Uterus (tissue), 4 donors: ENCODE results near the gene ICA1L. TPM values are rescaled to one million over a fixed set of nuclear protein-coding genes. Genes with fewer than 3 reads are reported as not detected.
"Not testable (repeated sequence)": the region's sequence is repeated elsewhere in the genome, so short reads cannot be mapped to it uniquely, and the experiment has no call there.

Source experiments
- DNase-seq, 2 donors: peaks; one replicate each; pipeline ENCODE4 v3.0.0-alpha.2; 2019 to 2020
- H3K27ac ChIP-seq, 2 donors: fragments of 200-600 bp; sonication (generic); 1 replicate in 1 of 2; 2 replicates in 1 of 2; pipeline ENCODE4 v1.5.1; 2016 to 2018
- H3K27me3 ChIP-seq, 2 donors: fragments of 200-600 bp; sonication (generic); one replicate each; pipeline ENCODE4 v1.5.1; 2018 to 2019; ENCODE audit warnings: control low read depth in 1 of 2
- H3K36me3 ChIP-seq, 2 donors: fragments of 200-600 bp; sonication (generic); one replicate each; pipeline ENCODE4 v1.5.1; 2019; ENCODE audit warnings: control low read depth in 1 of 2
- H3K4me1 ChIP-seq, 2 donors: fragments of 200-600 bp; sonication (generic); one replicate each; pipeline ENCODE4 v1.5.1; 2018 to 2019; ENCODE audit warnings: control low read depth in 1 of 2
- H3K4me3 ChIP-seq, 2 donors: fragments of 200-600 bp; sonication (generic); 1 replicate in 1 of 2; 2 replicates in 1 of 2; pipeline ENCODE4 v1.5.1; 2018 to 2019; ENCODE audit warnings: mild to moderate bottlenecking in 1 of 2
- H3K9me3 ChIP-seq, 2 donors: fragments of 200-600 bp; sonication (generic); one replicate each; pipeline ENCODE4 v1.5.1; 2019; ENCODE audit warnings: control low read depth in 1 of 2
- POLR2A ChIP-seq, 2 donors: fragments of 450-650 bp; IDR thresholded peaks; one replicate each; pipeline ENCODE4 v1.6.1; 2016; ENCODE audit warnings: antibody characterized with exemption in 2 of 2, mild to moderate bottlenecking in 1 of 2, moderate library complexity in 1 of 2
- intact Hi-C: fragments of 100-400 bp; cut with DNase I; formaldehyde crosslinking; loops from one replicate; pipeline ENCODE4 v1.15.1; 2023; ENCODE audit warnings: low total_unique reads
- total RNA-seq, 4 donors: library from RNA; depleted of rRNA in 3 of 4; stranded (reverse); fragments of >200 nt in 3 of 4; gene quantifications; one replicate each; pipeline versions ENCODE4 v1.1.0 to v1.2.4, GENCODE V29; 2014 to 2023
- TF ChIP-seq, protein P1 (sequence below), 4 experiments: fragments of 200-600 bp in 2 of 4; fragments of 450-650 bp in 2 of 4; sonication (generic) in 2 of 4; IDR thresholded peaks; one replicate each; pipeline ENCODE4 v1.5.1; 2016 to 2019; ENCODE audit warnings: antibody characterized with exemption in 4 of 4, mild to moderate bottlenecking in 2 of 4, moderate library complexity in 1 of 4
- donor health status: DM: yes; HTN: yes; CAD: no.

Gene ICA1L
- total RNA-seq, 4 donors from 2014 or later, result 10.0 to 56.8 (median 41.3) TPM

DNA sequence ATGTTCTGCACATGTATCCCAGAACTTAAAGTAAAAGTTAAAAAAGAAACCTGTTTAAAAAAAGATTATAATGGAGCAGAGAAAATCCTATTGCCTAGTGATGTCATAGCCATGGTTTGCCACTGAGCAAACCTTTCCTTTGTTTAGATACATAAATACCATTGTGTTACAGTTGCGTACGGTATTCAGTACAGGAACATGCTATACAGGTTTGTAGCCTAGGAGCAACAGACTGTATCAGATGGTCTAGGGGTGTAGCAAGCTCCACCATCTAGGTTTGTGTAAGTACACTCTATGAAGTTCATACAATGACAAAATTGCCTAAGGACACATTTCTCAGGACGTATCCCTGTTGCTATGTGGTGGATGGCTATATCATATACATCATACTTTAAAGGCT, 13.0 kb downstream of the ICA1L start:
- Histone ChIP-seq H3K9me3 (no peaks in the 10 kb centered on the region), H3K4me1 (no peaks in the 10 kb centered on the region), H3K27ac (no peak overlapping the region), H3K4me3 (no peak overlapping the region), H3K27me3 (no peaks in the 10 kb centered on the region), H3K36me3 (no peaks in the 10 kb centered on the region)
- no peak for DNase-seq
- intact Hi-C loops, result no loop called here
- TF ChIP-seq, protein P1, sequence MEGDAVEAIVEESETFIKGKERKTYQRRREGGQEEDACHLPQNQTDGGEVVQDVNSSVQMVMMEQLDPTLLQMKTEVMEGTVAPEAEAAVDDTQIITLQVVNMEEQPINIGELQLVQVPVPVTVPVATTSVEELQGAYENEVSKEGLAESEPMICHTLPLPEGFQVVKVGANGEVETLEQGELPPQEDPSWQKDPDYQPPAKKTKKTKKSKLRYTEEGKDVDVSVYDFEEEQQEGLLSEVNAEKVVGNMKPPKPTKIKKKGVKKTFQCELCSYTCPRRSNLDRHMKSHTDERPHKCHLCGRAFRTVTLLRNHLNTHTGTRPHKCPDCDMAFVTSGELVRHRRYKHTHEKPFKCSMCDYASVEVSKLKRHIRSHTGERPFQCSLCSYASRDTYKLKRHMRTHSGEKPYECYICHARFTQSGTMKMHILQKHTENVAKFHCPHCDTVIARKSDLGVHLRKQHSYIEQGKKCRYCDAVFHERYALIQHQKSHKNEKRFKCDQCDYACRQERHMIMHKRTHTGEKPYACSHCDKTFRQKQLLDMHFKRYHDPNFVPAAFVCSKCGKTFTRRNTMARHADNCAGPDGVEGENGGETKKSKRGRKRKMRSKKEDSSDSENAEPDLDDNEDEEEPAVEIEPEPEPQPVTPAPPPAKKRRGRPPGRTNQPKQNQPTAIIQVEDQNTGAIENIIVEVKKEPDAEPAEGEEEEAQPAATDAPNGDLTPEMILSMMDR (IDR thresholded peaks at IDR 0.05), result no peak
- no peak for TF ChIP-seq POLR2A (IDR thresholded peaks at IDR 0.05)

DNA sequence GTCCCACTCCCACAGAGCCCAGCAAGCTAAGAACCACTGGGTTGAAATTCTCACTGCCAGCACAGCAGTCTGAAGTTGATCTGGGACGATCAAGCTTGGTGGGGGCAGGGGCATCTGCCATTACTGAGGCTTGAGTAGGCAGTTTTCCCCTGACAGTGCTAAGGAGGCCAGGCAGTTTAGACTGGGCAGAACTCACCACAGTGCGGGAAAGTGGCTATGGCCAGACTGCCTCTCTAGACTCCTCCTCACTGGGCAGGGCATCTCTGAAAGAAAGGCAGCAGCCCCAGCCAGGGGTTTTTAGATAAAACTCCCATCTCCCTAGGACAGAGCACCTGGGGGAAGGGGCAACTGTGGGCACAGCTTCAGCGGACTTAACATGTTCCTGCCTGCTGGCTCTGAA, 22.2 kb downstream of the ICA1L start:
- DNase-seq, intact Hi-C loops, H3K9me3 ChIP-seq, H3K4me3 ChIP-seq, H3K36me3 ChIP-seq, H3K27ac ChIP-seq, H3K27me3 ChIP-seq, H3K4me1 ChIP-seq: not testable (repeated sequence)

DNA sequence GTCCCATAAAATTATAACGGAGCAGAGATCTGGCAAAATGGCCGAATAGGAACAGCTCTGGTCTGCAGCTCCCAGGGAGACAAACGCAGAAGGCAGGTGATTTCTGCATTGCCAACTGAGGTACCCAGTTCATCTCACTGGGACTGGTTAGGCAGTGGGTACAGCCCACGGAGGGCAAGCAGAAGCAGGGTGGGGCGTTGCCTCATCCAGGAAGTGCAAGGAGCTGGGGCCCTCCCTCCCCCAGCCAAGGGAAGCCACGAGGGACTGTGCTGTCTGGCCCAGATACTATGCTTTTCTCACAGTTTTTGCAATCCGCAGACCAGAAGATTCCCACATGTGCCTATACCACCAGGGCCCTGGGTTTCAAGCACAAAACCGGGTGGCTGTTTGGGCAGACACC, 22.8 kb downstream of the ICA1L start:
- H3K36me3 ChIP-seq, result no peaks in the 10 kb centered on the region
- no peaks in the 10 kb centered on the region for H3K4me1 ChIP-seq
- TF ChIP-seq POLR2A (IDR thresholded peaks at IDR 0.05), result no peak
- TF ChIP-seq, protein P1 (IDR thresholded peaks at IDR 0.05), result no peak
- no peak overlapping the region for H3K4me3 ChIP-seq
- no peaks in the 10 kb centered on the region for H3K27me3 ChIP-seq
- no peak for DNase-seq
- intact Hi-C loops, result no loop called here
- H3K27ac ChIP-seq, result no peak overlapping the region
- H3K9me3 ChIP-seq, result no peaks in the 10 kb centered on the region

DNA sequence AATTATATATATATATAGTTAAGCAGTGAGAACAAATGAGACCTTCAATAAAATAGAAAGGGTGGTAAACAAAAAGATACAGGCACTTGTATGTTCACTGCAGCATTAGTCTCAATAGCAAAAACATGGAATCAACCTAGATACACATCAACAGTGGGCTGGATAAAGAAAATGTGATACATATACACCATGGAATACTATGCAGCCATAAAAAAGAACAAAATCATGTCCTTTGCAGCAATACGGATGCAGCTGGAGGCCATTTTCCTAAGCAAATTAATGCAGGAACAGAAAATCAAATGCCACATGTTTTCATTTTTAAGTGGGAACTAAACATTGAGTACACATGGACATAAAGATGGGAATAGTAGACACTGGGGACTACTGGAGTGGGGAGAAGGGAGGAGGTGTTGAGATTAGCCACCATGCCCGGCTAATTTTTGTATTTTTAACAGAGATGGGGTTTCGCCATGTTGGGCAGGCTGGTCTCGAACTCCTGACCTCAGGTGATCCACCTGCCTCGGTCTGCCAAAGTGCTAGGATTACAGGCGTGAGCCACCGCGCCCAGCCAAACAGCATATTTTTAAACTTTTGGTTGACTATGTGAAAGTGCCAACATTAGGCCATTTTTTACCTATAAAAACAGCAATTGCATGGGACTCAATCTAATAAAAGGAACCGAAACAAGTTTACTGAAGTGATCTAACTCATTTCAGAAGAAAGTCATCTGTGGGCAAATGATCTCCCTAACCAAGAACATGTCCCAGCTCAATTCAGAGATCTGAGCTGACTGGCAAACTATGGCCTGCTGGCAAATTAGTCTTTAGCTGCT, 23.7 kb downstream of the ICA1L start:
- intact Hi-C loops, result no loop called here

DNA sequence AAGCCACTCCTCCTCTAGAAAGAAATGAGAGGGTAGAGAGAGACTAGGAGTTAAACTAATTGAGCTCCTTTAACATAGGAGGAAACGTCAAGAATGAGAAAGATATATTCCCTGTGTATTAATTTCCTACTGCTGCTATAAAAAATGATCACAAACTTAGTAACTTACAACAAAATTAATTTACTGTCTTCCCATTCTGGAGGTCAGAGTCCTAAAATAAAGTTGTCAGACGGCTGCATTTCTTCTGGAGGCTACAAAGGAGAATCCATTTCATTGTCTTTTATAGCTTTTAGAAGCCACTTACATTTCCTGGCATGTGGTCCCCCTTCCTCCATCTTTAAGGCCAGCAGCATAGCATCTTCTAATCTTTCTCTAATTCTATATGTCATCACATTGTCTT, 26.9 kb downstream of the ICA1L start:
- Histone ChIP-seq H3K9me3 (peaks cover 0 to 11% of the 10 kb centered on the region in 2 donors), H3K4me1 (no peaks in the 10 kb centered on the region), H3K4me3 (no peak overlapping the region), H3K36me3 (no peaks in the 10 kb centered on the region), H3K27me3 (no peaks in the 10 kb centered on the region), H3K27ac (no peak overlapping the region)
- DNase-seq, result no peak
- intact Hi-C loops, result no loop called here
- TF ChIP-seq, protein P1 (IDR thresholded peaks at IDR 0.05), result no peak
- no peak for TF ChIP-seq POLR2A (IDR thresholded peaks at IDR 0.05)

More for the DNA sequence above, 23.7 kb downstream of the ICA1L start:
- peaks cover 0 to 8% of the 10 kb centered on the region in 2 donors for H3K9me3 ChIP-seq
- DNase-seq, result no peak
- H3K27ac ChIP-seq, result no peak overlapping the region
- H3K27me3 ChIP-seq, result no peaks in the 10 kb centered on the region
- TF ChIP-seq, protein P1 (IDR thresholded peaks at IDR 0.05), result no peak
- no peak for TF ChIP-seq POLR2A (IDR thresholded peaks at IDR 0.05)
- H3K36me3 ChIP-seq, result no peaks in the 10 kb centered on the region
- no peak overlapping the region for H3K4me3 ChIP-seq
- H3K4me1 ChIP-seq, result no peaks in the 10 kb centered on the region
